H1 (cell line): Measurements from ENCODE around the gene MZF1. TPM values are rescaled to one million over a fixed set of nuclear protein-coding genes. Genes with fewer than 3 reads are reported as not detected.

Experiments
- ASH2L ChIP-seq: fragments of 200-600, 300-600 bp; sonication (generic); IDR thresholded peaks from one replicate; pipeline ENCODE4 v1.7.1; 2017; ENCODE audit warnings: low read length
- FOSL1 ChIP-seq: IDR thresholded peaks from 2 replicates; pipeline ENCODE4 v1.6.1; 2011; ENCODE audit warnings: mild to moderate bottlenecking, low read depth, low read length, moderate library complexity; ENCODE audit not compliant: insufficient read depth
- KDM1A ChIP-seq: fragments of 200-600, 300-600 bp; sonication (generic); IDR thresholded peaks from 2 replicates; pipeline ENCODE4 v1.7.1; 2016; ENCODE audit warnings: mild to moderate bottlenecking, low read length, borderline replicate concordance
- KDM4A ChIP-seq: IDR thresholded peaks from one replicate; pipeline ENCODE4 v1.7.1; 2012; ENCODE audit warnings: low read depth, mild to moderate bottlenecking, moderate library complexity, low read length, inconsistent platforms; ENCODE audit not compliant: severe bottlenecking
- KDM5A ChIP-seq: fragments of 200-600 bp; IDR thresholded peaks from 2 replicates; pipeline ENCODE4 v1.7.1; 2012; ENCODE audit warnings: mild to moderate bottlenecking, low read length, inconsistent platforms, mixed read lengths
- TEAD4 ChIP-seq: IDR thresholded peaks from 2 replicates; pipeline ENCODE4 v1.6.1; 2012; ENCODE audit warnings: low read depth, low read length, inconsistent platforms, mixed read lengths
- polyA plus RNA-seq, 7 experiments: library from polyadenylated mRNA; depleted of rRNA in 3 of 7; stranded (reverse) in 5 of 7; unstranded in 2 of 7; fragments of >200 nt in 5 of 7; fragments of 200-250 nt in 2 of 7; gene quantifications; 1 replicate in 5 of 7; 2 replicates in 1 of 7; 4 replicates in 1 of 7; pipeline versions ENCODE4 v1.2.1 to v1.2.3, GENCODE V29; 2011 to 2013; ENCODE audit warnings: missing spikeins in 2 of 7, mixed read lengths in 2 of 7
- total RNA-seq: library from RNA; stranded (reverse); fragmentation: NEBNext Ultra II Directional; extraction: Animal tissue kit (Norgen Biotek cat#: 25700); gene quantifications from 2 replicates; pipeline ENCODE4 v1.2.1, GENCODE V29; 2021
- TF ChIP-seq, protein P1 (sequence below), 3 experiments: IDR thresholded peaks; 1 replicate in 2 of 3; 2 replicates in 1 of 3; pipeline versions ENCODE4 v1.5.1 to v1.6.1; 2011; ENCODE audit warnings: low read length in 3 of 3, mild to moderate bottlenecking in 3 of 3, inconsistent platforms in 2 of 3, low read depth in 1 of 3, moderate library complexity in 1 of 3; ENCODE audit not compliant: insufficient read depth in 1 of 3; ENCODE audit errors: control extremely low read depth in 1 of 3
- TF ChIP-seq, protein P2 (sequence below): IDR thresholded peaks from 2 replicates; pipeline ENCODE4 v1.6.1; 2011; ENCODE audit warnings: low read depth, mild to moderate bottlenecking, low read length; ENCODE audit not compliant: insufficient read depth

The MZF1 gene
- total and polyA plus RNA-seq, 2 of the 8 experiments (the other 6 are each of a cell fraction or from before 2014, with no cell fraction given), result 15.2 to 25.0 TPM

DNA sequence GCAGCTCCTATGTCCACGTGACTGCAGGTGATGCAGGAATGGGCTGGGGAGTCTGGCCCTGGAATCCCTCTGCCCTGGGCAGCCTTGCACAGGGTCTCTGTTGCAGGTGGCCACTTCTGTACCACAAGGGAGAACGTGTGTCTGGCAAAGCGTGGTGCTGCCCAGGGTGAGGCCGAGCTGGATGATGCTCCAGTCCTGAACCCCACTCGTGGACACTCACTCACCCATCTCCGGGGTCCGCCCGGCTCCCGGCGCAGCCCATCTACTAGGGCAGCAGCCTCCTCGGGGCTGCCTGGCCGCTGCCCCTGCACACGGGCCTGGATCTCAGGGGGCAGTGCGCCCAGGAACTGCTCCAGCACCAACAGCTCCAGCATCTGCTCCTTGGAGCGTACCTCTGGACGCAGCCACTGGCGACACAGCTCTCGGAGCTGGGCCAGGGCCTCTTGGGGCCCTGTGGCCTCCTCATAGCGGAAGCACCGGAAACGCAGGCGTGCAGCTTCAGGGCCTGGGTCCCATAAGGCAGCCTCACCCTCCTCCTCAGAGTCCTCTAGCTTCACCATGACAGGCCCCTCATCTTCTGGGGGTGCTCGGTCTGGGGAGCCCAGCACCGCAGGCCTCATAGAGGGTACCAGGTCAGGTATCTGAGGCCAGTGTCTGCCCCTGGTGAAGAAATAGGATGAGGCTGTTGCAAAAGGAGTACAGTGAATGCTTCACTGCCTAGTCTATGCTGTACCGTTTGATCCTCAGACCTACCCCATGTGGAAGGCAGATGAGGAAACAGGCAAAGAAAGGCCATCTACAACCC is 2.2 kb downstream of the MZF1 start (continued):
- TF ChIP-seq, protein P1, sequence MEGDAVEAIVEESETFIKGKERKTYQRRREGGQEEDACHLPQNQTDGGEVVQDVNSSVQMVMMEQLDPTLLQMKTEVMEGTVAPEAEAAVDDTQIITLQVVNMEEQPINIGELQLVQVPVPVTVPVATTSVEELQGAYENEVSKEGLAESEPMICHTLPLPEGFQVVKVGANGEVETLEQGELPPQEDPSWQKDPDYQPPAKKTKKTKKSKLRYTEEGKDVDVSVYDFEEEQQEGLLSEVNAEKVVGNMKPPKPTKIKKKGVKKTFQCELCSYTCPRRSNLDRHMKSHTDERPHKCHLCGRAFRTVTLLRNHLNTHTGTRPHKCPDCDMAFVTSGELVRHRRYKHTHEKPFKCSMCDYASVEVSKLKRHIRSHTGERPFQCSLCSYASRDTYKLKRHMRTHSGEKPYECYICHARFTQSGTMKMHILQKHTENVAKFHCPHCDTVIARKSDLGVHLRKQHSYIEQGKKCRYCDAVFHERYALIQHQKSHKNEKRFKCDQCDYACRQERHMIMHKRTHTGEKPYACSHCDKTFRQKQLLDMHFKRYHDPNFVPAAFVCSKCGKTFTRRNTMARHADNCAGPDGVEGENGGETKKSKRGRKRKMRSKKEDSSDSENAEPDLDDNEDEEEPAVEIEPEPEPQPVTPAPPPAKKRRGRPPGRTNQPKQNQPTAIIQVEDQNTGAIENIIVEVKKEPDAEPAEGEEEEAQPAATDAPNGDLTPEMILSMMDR (IDR thresholded peaks at IDR 0.05; ENCODE audit: control extremely low read depth in 1 of 3, insufficient read depth in 1 of 3, low read depth in 1 of 3, low read length in 3 of 3), result no peak
- no peak for TF ChIP-seq FOSL1
- no peak for TF ChIP-seq KDM4A
- no peak for TF ChIP-seq KDM5A
- TF ChIP-seq TEAD4, result no peak
- TF ChIP-seq, protein P2, sequence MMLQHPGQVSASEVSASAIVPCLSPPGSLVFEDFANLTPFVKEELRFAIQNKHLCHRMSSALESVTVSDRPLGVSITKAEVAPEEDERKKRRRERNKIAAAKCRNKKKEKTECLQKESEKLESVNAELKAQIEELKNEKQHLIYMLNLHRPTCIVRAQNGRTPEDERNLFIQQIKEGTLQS, result no peak
- no peak for TF ChIP-seq KDM1A
- no peak for TF ChIP-seq ASH2L
